HG03196 (cell line): ENCODE measurements around the gene PDILT.
"Not testable (repeated sequence)": the region's sequence is repeated elsewhere in the genome, so short reads cannot be mapped to it uniquely, and the experiment has no call there.

ENCODE experiments used
- ATAC-seq: cut with Tn5 transposase; IDR thresholded peaks from one replicate; pipeline ENCODE4 v1.9.1; 2021; ENCODE audit not compliant: unreplicated experiment

PDILT gene

GRCh38 chr16:20326321-20326720, 78.2 kb downstream of the PDILT start:
- ATAC-seq = no peak

- no peak for ATAC-seq
Observed at GRCh38 chr16:20325005-20325404, 79.5 kb downstream of the PDILT start.

- ATAC-seq = no peak
Observed at GRCh38 chr16:20323591-20324117, 80.9 kb downstream of the PDILT start.

- ATAC-seq = no peak
Observed at GRCh38 chr16:20322696-20323095, 81.8 kb downstream of the PDILT start.

- ATAC-seq = no peak
Observed at GRCh38 chr16:20321671-20322070, 82.9 kb downstream of the PDILT start.

- ATAC-seq = not testable (repeated sequence)
Observed at GRCh38 chr16:20321051-20321450, 83.5 kb downstream of the PDILT start.

- no peak for ATAC-seq
Observed at GRCh38 chr16:20320592-20320991, 83.9 kb downstream of the PDILT start.

GRCh38 chr16:20320178-20320577, 84.4 kb downstream of the PDILT start:
- no peak for ATAC-seq

- ATAC-seq = no peak
Observed at GRCh38 chr16:20319406-20319805, 85.1 kb downstream of the PDILT start.

GRCh38 chr16:20318437-20318836, 86.1 kb downstream of the PDILT start:
- no peak for ATAC-seq

GRCh38 chr16:20318006-20318405, 86.5 kb downstream of the PDILT start:
- no peak for ATAC-seq

GRCh38 chr16:20317117-20317516, 87.4 kb downstream of the PDILT start:
- no peak for ATAC-seq

- no peak for ATAC-seq
Observed at GRCh38 chr16:20316715-20317114, 87.8 kb downstream of the PDILT start.

- ATAC-seq = no peak
Observed at GRCh38 chr16:20315764-20316163, 88.8 kb downstream of the PDILT start.

- no peak for ATAC-seq
Observed at GRCh38 chr16:20314575-20314974, 90.0 kb downstream of the PDILT start.

GRCh38 chr16:20313741-20314140, 90.8 kb downstream of the PDILT start:
- ATAC-seq = no peak

GRCh38 chr16:20312536-20313095, 91.9 kb downstream of the PDILT start:
- not testable (repeated sequence) for ATAC-seq

- ATAC-seq = no peak
Observed at GRCh38 chr16:20311548-20311947, 93.0 kb downstream of the PDILT start.

- no peak for ATAC-seq
Observed at GRCh38 chr16:20310421-20311395, 93.8 kb downstream of the PDILT start.

GRCh38 chr16:20309786-20310185, 94.8 kb downstream of the PDILT start:
- no peak for ATAC-seq
